Testis (tissue), 2 donors: ENCODE data around the gene GSG1L.

Experiments
- CTCF ChIP-seq, 3 experiments: fragments of 450-650 bp in 2 of 3; fragments of 200-600 bp in 1 of 3; sonication (generic) in 1 of 3; IDR thresholded peaks; one replicate each; pipeline ENCODE4 v1.5.1; 2016 to 2019; ENCODE audit warnings: antibody characterized with exemption in 3 of 3, mild to moderate bottlenecking in 2 of 3, moderate library complexity in 1 of 3
- POLR2A ChIP-seq: fragments of 450-650 bp; IDR thresholded peaks from one replicate; pipeline ENCODE4 v1.6.1; 2017; ENCODE audit warnings: antibody characterized with exemption, mild to moderate bottlenecking, moderate library complexity

GRCh38 chr16:27781981-27782880 lies 281.3 kb downstream of the GSG1L start:
- TF ChIP-seq CTCF (IDR thresholded peaks at IDR 0.05) = no peak
- TF ChIP-seq POLR2A = no peak
